Hematopoietic multipotent progenitor cell treated with erythropoietin and hydrocortisone succinate and interleukin-3 and kit ligand, for 6 days (in vitro differentiated cells): ENCODE data around the gene CYP27C1.
"Not testable (repeated sequence)": the region's sequence is repeated elsewhere in the genome, so short reads cannot be mapped to it uniquely, and the experiment has no call there.

Experiments used
- DNase-seq: peaks from one replicate; pipeline ENCODE4 v3.0.0-alpha.2; 2015

Gene CYP27C1

DNA sequence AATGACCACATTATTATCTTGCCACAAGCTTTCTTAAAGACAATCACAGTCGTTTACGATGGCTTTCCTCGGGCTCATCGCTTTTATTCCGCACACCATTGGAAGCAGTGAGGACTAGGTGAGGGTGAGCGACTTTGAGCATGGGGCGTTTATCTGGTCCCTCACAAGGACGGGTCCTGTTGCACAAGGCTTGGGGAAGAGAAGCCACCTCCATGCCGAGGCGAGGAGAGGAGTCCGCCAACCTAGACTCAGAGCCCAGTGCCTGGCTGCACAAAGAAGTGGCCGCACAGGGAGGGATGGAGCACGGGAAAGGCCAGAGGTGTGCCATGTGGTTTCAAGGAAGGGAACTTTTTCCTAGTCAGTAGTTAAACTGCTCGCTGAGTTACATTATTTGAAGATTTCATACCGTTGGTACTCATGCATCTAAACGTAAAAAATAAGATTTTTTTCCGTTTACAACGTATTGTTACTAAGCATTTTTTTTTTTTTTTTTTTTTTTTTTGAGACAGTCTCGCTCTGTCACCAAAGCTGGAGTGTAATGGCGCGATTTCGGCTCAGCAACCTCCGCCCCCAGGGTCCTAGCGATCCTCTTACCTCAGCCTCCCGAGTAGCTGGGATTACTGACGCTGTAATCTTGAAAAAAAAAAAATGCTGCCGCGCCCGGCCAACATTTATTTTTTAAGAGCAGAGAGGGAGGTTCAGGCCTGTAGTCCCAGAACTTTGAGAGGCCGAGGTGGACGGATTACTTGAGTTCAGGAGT lies 849 bp upstream of the CYP27C1 start:
- DNase-seq, result peak; percentile 10

DNA sequence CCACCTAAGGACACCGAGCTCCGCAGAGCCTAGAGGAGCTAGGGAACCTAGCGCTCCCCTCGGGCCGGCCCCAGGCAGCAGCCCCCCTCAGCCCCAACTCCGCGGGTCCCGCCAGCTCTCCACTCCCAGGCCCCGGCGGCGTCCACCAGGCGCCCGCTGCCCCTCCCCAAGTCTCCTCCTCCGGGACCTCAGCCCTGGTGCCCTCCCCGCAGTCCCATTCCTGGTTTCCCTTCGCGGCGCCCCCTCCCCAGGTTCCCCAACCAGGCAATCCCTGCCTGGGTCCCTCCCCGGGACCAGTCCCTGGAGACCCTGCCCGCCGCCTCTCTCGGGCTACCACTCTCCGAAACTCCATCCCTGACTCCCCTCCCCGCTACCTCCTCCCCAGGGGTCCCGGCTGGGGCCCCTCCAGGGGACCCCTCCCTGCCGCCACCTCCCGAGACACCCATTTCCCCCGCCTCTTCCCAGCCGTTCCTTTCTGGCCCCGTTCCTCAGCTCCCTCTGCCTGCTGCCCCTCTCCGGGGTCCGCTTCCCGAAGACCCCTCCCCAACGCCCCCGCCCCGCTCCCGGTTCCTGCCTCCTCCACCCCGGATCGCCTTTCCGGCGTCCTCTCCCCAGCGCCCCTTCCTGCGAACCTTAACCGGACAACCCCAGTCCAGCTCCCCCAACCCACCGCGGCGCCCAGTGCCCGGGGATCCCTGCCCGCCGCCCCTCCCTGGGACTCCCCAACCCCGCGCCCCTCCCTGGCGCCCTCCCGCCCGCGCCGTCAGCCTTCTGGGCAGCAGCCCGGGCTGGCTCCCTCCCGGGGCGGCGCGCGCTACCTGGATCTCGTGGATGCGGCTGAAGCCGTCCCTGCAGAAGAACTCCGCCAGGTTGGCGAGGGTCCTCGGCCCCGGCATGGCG lies 678 bp downstream of the CYP27C1 start:
- DNase-seq, result peak; percentile 6

- DNase-seq, result no peak
Observed at GRCh38 chr2:127218812-127219170, 1.3 kb downstream of the CYP27C1 start.

DNA sequence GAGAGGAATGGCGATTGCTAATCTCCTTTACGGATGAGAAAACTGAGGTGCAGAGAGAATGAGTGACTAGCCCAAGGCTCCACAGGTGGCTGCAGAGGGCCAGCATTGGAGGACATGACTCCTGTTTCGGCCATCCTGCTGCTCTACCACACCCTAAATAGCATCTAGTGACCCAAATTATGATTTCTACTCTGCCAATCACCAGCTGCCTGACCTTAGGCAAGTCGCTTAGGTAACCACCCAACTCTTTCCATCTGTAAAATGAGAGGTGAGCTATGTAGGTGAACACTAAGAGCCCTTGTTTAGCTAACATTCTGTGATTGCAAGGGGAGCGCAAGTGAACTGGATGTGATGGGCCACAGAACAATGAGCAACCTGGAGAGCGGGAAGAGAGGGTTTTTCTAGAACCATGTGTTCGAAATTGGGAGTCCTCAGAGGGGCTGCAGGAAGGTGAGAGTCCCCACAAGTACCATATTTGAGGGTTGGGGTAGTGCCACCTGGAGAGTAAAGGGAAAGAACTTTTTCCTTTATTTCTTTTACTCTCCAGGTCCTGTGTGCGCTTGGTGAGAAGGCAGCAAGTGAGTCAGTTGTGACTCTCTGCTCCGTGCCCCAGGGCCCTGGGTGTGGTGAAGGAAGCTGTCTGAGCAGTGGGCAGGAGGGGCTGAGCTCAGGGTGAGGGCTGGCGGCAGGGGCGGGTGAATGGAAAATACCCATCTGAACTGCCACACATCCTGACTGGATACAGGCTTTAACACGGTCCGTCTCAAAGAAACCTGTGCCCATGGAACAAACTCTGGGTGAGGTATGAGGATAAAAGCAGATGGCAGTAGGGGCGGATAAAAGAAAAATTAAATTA lies 2.4 kb downstream of the CYP27C1 start:
- no peak for DNase-seq

GRCh38 chr2:127216593-127216992 lies 3.5 kb downstream of the CYP27C1 start:
- no peak for DNase-seq

- DNase-seq, result no peak
Observed at GRCh38 chr2:127216095-127216494, 4.0 kb downstream of the CYP27C1 start.

- DNase-seq, result not testable (repeated sequence)
Observed at GRCh38 chr2:127214201-127214600, 5.9 kb downstream of the CYP27C1 start.

GRCh38 chr2:127208313-127208712 lies 11.8 kb downstream of the CYP27C1 start:
- no peak for DNase-seq

DNA sequence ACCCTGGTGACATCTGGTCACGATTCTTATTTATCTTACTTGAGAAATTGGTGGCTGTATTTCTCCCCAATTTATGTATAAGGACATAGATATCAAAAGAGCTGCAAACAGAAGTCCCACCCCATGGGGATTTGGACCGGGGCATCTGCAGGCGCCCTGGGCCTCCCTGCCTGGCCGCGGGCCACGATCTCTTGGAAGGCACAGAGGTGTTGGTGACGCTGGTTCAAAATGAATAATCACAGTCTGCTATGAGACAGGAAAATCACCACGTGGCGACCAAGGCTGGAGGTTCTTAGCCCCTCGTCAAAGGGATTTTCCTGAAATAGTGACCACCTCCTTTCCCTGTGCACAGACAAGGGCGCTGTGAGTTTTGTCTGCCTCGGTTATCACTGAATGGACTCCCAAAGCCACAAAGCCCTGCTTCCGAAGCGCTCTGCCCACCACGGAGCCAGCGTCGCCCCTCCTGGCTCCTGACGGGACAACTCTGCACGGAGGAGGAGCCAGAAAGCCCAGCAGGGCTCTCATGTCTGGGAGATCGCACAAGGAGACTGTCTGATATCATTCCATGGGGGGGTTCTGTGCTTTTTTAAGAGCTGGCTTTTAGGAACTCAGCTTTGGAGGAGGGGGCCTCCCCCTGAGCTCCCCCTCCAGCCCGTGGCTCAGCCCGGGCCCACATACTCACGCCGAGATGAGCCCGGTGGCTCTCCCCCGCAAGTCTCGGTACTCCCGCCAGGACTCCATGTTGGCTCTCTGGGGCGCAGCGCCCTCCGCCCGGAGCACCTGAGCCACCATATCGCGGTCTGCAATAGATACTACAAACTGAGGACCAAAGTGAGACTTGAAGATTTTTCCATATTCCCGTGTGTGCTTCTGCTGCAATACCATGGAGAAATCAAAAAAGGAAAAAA lies 14.6 kb downstream of the CYP27C1 start:
- DNase-seq, result no peak

GRCh38 chr2:127201452-127201851 lies 18.6 kb downstream of the CYP27C1 start:
- no peak for DNase-seq

DNA sequence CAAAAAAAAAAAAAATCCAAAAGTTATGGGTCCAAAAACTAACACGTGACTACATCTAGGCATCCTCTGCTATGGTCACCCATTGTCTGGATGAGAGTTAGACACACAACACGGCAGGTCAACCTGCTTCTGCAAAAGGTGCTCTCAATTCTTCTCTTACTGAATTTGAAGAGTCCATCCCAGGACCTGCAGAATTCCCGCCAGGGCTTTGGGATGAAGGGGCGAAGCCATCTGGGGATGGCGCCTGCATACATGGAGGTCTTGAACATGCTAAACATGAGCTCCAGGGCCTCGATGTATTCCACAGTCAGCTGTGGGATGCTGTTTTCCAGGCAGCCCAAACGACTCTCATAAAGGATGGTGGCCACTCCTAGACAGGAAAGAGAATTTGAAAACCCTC lies 19.1 kb downstream of the CYP27C1 start:
- DNase-seq, result no peak

DNA sequence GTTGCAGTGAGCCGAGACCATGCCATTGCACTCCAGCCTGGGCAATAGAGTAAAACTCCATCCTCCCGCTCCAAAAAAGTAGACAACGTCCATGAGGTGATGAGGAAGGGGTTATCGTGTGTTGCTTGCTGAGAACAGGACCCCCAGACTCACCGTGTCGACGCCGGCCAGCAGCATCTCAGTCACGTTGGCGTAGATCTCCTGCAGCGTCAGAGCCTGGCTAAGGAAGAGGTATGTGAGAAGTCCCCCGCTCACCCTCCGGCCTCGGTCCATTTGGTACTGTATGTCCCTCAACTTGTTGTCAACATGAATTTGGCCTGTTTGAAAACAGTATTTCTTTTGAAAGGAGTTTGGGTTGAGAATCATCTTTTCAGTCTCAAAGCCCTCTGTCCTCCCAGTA lies 20.9 kb downstream of the CYP27C1 start:
- no peak for DNase-seq

DNA sequence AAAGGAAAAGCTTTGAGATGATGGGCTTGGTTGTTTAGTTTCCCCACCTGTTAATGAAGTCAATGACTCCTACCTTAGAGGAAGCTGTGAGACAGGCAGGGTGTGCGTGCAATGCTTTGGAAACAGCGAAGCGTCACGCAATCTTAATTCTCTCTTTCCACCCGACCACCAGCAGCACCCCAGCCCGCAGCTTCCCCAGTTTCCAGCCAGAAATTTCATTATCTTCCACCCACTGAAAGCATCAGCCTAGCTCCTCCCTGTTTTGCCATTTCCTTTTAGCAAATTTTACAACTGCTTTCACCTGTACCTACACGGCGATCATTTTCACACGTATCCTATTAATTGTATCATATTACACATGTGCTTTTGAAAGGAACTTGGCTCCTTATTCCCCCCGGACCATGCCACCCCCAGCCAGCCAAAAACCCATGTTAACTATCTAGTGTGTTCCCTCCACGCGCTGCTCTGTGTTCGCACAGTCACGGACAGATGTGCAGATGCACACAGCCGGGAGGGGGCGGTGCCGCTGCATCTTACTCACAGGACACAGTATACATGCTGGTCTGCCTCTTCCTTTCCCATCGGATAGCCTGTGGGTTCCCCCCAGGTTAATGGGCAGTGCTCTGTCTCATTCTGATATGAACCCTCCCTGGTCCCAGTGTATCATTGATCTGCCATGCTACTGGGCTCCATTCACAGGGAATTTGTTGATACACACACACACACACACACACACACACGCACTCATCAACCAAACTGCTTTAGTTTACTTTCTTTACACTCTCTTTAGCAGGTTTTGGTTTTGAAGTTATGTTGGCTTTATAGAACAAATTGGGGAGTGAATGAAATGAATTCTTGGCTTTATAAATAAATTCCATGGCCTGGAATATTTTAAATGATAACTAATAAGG lies 22.4 kb downstream of the CYP27C1 start:
- peak; percentile 69 for DNase-seq

DNA sequence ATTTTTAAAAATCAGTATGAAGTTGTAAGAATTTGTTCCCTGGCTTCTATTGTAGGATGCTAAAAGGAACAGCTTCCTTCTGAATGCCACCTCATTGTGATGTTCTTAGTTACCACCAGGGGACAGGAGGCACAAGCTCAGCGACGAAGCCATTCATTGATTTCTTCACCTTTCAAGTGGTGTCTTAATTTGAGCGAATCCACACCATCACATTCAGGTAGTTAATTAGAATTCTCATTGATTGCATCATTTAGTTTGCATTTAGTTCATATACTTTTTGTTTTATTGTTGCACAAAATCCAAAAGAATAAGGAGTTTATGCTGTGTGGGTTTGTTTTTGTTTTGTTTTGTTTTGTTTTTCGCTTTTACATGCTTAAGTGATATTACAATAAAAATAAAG lies 23.1 kb downstream of the CYP27C1 start:
- peak; percentile 45 for DNase-seq

GRCh38 chr2:127196549-127196948 lies 23.6 kb downstream of the CYP27C1 start:
- no peak for DNase-seq

GRCh38 chr2:127195140-127196074 lies 24.7 kb downstream of the CYP27C1 start:
- no peak for DNase-seq

DNA sequence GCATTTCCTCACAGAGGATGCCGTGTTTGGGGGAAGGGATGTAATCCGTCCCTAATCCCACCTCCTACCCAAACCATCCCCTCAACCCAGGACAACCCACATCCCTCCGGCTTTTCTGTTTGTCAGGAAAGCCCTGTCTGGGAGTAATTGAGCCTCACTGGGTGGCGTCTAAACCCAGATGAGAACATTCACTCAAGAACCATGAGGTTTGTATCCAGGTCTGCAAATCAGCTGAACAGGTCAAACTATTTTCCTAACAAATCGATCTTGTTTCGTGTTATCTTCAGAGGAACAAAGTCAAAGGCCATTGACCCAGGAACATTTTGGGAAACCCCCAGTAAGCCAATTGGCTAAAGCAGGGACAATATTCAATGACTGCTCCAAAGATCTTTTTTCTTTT lies 25.7 kb downstream of the CYP27C1 start:
- DNase-seq, result no peak

DNA sequence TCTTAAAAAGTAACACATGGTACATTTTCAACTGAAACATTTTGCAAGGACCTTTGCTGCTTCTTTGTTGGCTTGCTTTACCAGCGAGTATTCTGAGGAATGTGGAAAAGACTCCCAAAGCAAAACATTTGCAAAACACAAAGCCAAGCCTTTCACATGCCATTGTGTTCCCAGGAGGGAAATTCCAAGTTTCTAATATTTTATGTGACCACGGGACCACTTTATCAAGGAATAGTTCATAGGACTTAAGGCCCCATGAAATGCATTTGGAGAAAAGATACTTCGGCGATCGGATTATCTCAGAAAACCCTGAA lies 26.2 kb downstream of the CYP27C1 start:
- no peak for DNase-seq

GRCh38 chr2:127193164-127193966 lies 26.7 kb downstream of the CYP27C1 start:
- DNase-seq, result no peak
